ENCODE measurements around the gene POLR1G. TPM values are rescaled to one million over a fixed set of nuclear protein-coding genes. Genes with fewer than 3 reads are reported as not detected.

Gene POLR1G
- total RNA-seq, 1 experiment from 2014 or later = 43.4 TPM

DNA sequence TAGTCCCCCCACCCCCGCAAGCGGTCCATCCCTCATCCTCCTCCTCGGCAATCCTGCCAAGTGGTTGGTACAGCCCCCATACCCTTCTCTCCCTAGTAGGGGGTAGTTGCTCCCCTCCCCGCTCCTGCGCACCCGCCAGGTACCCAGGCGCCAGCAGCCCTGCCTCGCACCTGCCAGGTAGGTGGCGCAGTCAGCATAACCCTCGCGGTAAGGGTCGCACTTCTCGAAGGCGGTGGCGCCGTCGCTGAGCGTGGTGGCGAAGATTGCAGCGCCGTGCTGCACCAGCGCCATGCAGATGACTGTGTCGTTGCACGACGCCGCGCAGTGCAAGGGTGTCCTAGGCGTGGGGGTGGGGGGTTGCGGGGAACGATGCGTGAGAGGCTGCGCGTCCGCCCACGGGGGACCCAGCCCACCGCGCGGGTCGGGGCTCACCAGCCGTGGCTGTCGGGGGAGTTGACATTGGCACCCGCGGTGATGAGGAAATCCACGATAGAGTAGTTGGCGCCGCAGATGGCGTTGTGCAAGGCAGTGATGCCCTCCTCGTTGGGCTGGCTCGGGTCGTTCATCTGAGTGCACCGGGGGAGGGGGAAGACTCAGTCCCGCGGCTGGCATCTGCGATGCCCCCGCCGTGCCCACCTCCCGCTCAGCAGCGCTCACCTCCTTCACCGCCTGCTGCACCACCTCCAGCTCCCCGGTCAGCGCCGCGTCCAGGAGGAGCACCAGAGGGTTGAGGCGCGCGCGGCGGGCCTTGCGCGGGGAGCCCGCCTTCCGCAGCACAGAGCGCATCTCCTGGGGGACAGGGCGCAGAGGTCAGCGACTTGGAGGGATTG, 20.8 kb upstream of the POLR1G start:
- no peaks in the 10 kb centered on the region for H3K79me1 ChIP-seq (ENCODE audit: insufficient read depth, low read depth, low read length, poor library complexity, severe bottlenecking)
- no peak overlapping the region for H3K56ac ChIP-seq (ENCODE audit: insufficient read length, low read depth, low read length)
- Mint-ChIP-seq H3K27ac (peak overlapping the region in 1 of 3 experiments; percentile 31; a peak in 1 of 7 replicates), H3K27me3 (ENCODE audit: low read depth) (peaks cover 7% of the 10 kb centered on the region), H3K4me1 (no peaks in the 10 kb centered on the region), H3K36me3 (ENCODE audit: insufficient read depth in 1 of 3, low read depth in 3 of 3) (peaks cover 0 to 2% (median 0%) of the 10 kb centered on the region in 3 experiments; a peak in 2 of 7 replicates), H3K9me3 (no peaks in the 10 kb centered on the region), H3K4me3 (peak overlapping the region in 1 of 2 experiments; percentile 29; a peak in 1 of 5 replicates)
- H2AK5ac ChIP-seq (ENCODE audit: insufficient read length, low read length) = no peak overlapping the region
- no peaks in the 10 kb centered on the region for H3K9me3 ChIP-seq (ENCODE audit: control insufficient read depth, low read depth, low read length)
- H3K79me2 ChIP-seq (ENCODE audit: insufficient read depth, low read length) = no peaks in the 10 kb centered on the region
- peak overlapping the region; percentile 63 for H3K4me2 ChIP-seq (ENCODE audit: insufficient read depth, insufficient read length, low read length)
- H3K18ac ChIP-seq (ENCODE audit: insufficient read length, low read depth, low read length) = no peak overlapping the region
- H3K23me2 ChIP-seq (ENCODE audit: insufficient read length, low read depth, low read length, poor library complexity, severe bottlenecking) = peaks cover 12% of the 10 kb centered on the region
- WGBS (ENCODE audit: extremely low coverage, insufficient read length, low lambda C conversion rate) = no CpG with 5 or more reads among the region's 75 CpGs
- no peak overlapping the region for H2BK5ac ChIP-seq (ENCODE audit: insufficient read length, low read length)
- no peak overlapping the region for H2AFZ ChIP-seq (ENCODE audit: low read length)
- no peak overlapping the region for H2BK15ac ChIP-seq (ENCODE audit: low read depth, low read length)
- no peak overlapping the region for H3K4ac ChIP-seq (ENCODE audit: low read depth, low read length)
- H3K27me3 ChIP-seq (ENCODE audit: insufficient read depth, low read length) = peaks cover 15% of the 10 kb centered on the region; the same call in 1 of the 2 replicates
- H4K91ac ChIP-seq (ENCODE audit: insufficient read length, low read depth, low read length) = no peak overlapping the region
- H3K4me1 ChIP-seq (ENCODE audit: insufficient read depth, low read length) = no peaks in the 10 kb centered on the region
- TF ChIP-seq, protein P1, sequence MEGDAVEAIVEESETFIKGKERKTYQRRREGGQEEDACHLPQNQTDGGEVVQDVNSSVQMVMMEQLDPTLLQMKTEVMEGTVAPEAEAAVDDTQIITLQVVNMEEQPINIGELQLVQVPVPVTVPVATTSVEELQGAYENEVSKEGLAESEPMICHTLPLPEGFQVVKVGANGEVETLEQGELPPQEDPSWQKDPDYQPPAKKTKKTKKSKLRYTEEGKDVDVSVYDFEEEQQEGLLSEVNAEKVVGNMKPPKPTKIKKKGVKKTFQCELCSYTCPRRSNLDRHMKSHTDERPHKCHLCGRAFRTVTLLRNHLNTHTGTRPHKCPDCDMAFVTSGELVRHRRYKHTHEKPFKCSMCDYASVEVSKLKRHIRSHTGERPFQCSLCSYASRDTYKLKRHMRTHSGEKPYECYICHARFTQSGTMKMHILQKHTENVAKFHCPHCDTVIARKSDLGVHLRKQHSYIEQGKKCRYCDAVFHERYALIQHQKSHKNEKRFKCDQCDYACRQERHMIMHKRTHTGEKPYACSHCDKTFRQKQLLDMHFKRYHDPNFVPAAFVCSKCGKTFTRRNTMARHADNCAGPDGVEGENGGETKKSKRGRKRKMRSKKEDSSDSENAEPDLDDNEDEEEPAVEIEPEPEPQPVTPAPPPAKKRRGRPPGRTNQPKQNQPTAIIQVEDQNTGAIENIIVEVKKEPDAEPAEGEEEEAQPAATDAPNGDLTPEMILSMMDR (conservative IDR thresholded peaks at IDR 0.05) = no peak; the same call in 2 of the 3 replicates
- H3K14ac ChIP-seq (ENCODE audit: insufficient read depth, low read length) = no peak overlapping the region; the same call in 1 of the 2 replicates
- DNase-seq = peak; percentile 67
- no peak overlapping the region for H3K9ac ChIP-seq (ENCODE audit: extremely low read depth, insufficient read length, low read length)
- H4K8ac ChIP-seq (replicated peaks; ENCODE audit: insufficient read length, low read depth, low read length) = no peak overlapping the region
- no peak overlapping the region for H3K27ac ChIP-seq (ENCODE audit: insufficient read length, low read depth, low read length)
- H4K5ac ChIP-seq (ENCODE audit: insufficient read length, low read depth, low read length) = no peak overlapping the region
- no peaks in the 10 kb centered on the region for H4K20me1 ChIP-seq (ENCODE audit: control insufficient read depth, insufficient read depth, insufficient read length)
- H2BK20ac ChIP-seq (ENCODE audit: low read depth, low read length, poor library complexity, severe bottlenecking) = no peak overlapping the region
- no peak overlapping the region for H2BK120ac ChIP-seq (ENCODE audit: low read depth, low read length, poor library complexity, severe bottlenecking)
- no peak overlapping the region for H3T11ph ChIP-seq (ENCODE audit: low read length)
- H3K23ac ChIP-seq (ENCODE audit: insufficient read length, low read depth, low read length) = no peak overlapping the region
- H2BK12ac ChIP-seq (ENCODE audit: insufficient read length, low read depth, low read length) = no peak overlapping the region
